GM20000 (cell line): ENCODE results near the gene CREBBP.

ENCODE experiments used
- DNase-seq: peaks from one replicate; pipeline ENCODE4 v3.0.0; 2012; ENCODE audit warnings: low spot score
- CTCF ChIP-seq: IDR thresholded peaks from 2 replicates; pipeline ENCODE4 v1.5.1; 2012; ENCODE audit warnings: mild to moderate bottlenecking, control low read depth; ENCODE audit errors: extremely low read depth, missing control alignments

CREBBP gene

DNA sequence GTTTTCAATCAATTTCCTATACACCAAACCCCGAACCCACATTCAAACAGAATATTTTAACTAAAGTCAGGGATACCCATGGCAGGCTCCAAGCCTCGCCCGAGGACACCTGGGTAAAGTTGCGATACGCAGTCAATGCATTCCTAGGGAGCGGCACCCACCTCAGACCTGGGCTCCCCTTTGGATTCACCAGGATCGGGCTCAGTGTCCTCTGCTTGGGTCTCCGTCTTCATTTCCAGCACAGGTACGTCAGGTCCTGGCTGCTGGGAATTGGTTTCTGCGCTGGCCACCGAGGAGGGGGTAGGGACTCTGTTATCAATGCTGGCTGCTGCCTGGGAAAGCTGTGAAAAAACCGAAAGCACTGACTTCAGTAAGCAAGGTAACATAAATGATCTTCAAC lies 111.5 kb downstream of the CREBBP start:
- no peak for DNase-seq
- TF ChIP-seq CTCF = no peak

DNA sequence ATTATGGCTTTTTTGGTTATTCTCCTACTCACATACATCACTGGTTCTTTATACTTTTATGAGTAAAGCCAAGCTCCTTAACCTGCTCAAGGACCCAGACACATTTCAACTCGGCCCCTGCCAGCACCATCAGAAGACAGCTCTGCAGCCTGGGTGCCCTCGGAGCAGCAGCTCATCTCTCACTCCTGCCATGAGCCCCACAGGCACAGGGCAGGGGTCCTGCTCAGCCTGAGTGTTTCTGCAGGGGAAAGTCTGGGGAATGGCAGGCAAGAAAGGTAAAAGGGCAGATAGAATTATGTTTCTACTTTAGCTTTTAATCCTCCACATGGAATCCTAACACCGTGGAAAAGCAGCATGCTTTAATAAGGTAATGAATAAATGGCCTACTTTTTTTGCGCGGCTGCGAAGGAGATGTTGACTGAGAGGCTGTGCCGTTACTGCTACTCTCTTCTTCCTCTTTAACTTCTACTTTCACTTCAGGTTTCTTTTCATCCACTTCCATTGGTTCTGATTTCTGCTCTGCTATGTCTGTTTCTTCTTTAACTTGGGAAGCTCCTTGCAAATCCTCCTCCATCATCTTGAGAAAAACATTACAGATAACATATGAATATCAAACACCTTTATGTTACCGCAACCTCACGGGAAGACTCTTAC lies 113.1 kb downstream of the CREBBP start:
- DNase-seq = no peak
- TF ChIP-seq CTCF = no peak

GRCh38 chr16:3766177-3766576 lies 114.3 kb downstream of the CREBBP start:
- no peak for TF ChIP-seq CTCF
- DNase-seq = no peak

- no peak for DNase-seq
- TF ChIP-seq CTCF = no peak
These were observed 116.1 kb downstream of the CREBBP start for GRCh38 chr16:3764409-3764808.

- no peak for DNase-seq
- no peak for TF ChIP-seq CTCF
These were observed 118.3 kb downstream of the CREBBP start for GRCh38 chr16:3762107-3762750.

- DNase-seq = no peak
- no peak for TF ChIP-seq CTCF
These were observed 119.0 kb downstream of the CREBBP start for GRCh38 chr16:3761375-3762106.

DNA sequence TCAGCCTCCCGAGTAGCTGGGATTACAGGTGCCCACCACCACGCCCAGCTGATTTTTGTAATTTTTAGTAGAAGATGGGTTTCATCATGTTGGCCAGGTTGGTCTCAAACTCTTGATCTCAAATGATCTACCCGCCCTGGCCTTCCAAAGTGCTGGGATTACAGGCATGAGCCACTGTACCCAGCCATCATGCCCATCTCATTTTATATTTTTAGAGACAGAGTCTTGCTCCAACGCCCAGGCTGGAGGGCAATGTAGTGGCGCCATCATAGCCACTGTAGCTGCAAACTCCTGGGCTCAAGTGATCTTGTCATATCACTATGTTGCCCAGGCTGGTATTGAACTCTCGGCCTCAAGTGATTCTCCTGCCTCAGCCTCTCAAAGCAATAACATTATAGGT lies 120.0 kb downstream of the CREBBP start:
- DNase-seq = no peak
- no peak for TF ChIP-seq CTCF
